ENCODE results near the gene KCNJ15.

The KCNJ15 gene

GRCh38 chr21:38301321-38302214 lies 44.8 kb downstream of the KCNJ15 start:
- DNase-seq (ENCODE audit: low read depth) = no peak
- no peak overlapping the region for H3K4me3 ChIP-seq (ENCODE audit: low read depth, low read length)

GRCh38 chr21:38303300-38303699 lies 46.5 kb downstream of the KCNJ15 start:
- H3K4me3 ChIP-seq (ENCODE audit: low read depth, low read length) = no peak overlapping the region
- TF ChIP-seq CTCF (IDR thresholded peaks at IDR 0.05; ENCODE audit: control insufficient read depth, extremely low read depth, insufficient read depth) = no peak
- peak; percentile 23 for DNase-seq (ENCODE audit: low read depth)

More at GRCh38 chr21:38301321-38302214, 44.8 kb downstream of the KCNJ15 start:
- TF ChIP-seq CTCF (IDR thresholded peaks at IDR 0.05; ENCODE audit: control insufficient read depth, extremely low read depth, insufficient read depth) = no peak

GRCh38 chr21:38306433-38307141 lies 49.8 kb downstream of the KCNJ15 start:
- no peak for TF ChIP-seq CTCF (IDR thresholded peaks at IDR 0.05; ENCODE audit: control insufficient read depth, extremely low read depth, insufficient read depth)
- DNase-seq (ENCODE audit: low read depth) = no peak
- H3K4me3 ChIP-seq (ENCODE audit: low read depth, low read length) = no peak overlapping the region

- no peak for DNase-seq (ENCODE audit: low read depth)
- no peak overlapping the region for H3K4me3 ChIP-seq (ENCODE audit: low read depth, low read length)
- TF ChIP-seq CTCF (IDR thresholded peaks at IDR 0.05; ENCODE audit: control insufficient read depth, extremely low read depth, insufficient read depth) = no peak
Observed at GRCh38 chr21:38307771-38308531, 51.2 kb downstream of the KCNJ15 start.

GRCh38 chr21:38308532-38309119 lies 51.8 kb downstream of the KCNJ15 start:
- H3K4me3 ChIP-seq (ENCODE audit: low read depth, low read length) = no peak overlapping the region
- TF ChIP-seq CTCF (IDR thresholded peaks at IDR 0.05; ENCODE audit: control insufficient read depth, extremely low read depth, insufficient read depth) = no peak
- DNase-seq (ENCODE audit: low read depth) = no peak

- H3K4me3 ChIP-seq (ENCODE audit: low read depth, low read length) = no peak overlapping the region
- no peak for DNase-seq (ENCODE audit: low read depth)
- TF ChIP-seq CTCF (IDR thresholded peaks at IDR 0.05; ENCODE audit: control insufficient read depth, extremely low read depth, insufficient read depth) = no peak
Observed at GRCh38 chr21:38310646-38311485, 54.1 kb downstream of the KCNJ15 start.

Data from LNCaP clone FGC (cell line).